MCF 10A (cell line): ENCODE results near the gene PGM5. TPM values are rescaled to one million over a fixed set of nuclear protein-coding genes. Genes with fewer than 3 reads are reported as not detected.

Experiments used
- BruUV-seq: library from RNA; stranded (reverse); fragments of 400-500 nt; replicated peaks from 2 replicates; lab custom pipeline; 2021; lab: Mats Ljungman, UMichigan
- CTCF ChIA-PET: fragments of 300-600 bp; sonication (Branson Sonifier 250); formaldehyde crosslinking; extraction: SDS; loops from one replicate; lab custom pipeline; 2021; ENCODE audit warnings: antibody characterized with exemption, inconsistent platforms; lab: Yijun Ruan, JAX
- POLR2A ChIA-PET: fragments of 300-600, 350-650 bp; sonication (Branson Sonifier 250); formaldehyde crosslinking; extraction: SDS; loops from one replicate; lab custom pipeline; 2020; ENCODE audit warnings: antibody characterized with exemption, inconsistent platforms; lab: Yijun Ruan, JAX
- DNase-seq: peaks from one replicate; pipeline ENCODE4 v3.0.0-alpha.2; 2018; ENCODE audit not compliant: unreplicated experiment
- H3K27ac Mint-ChIP-seq: one replicate; pipeline ENCODE4 v1.8.0; 2022; ENCODE audit warnings: mild to moderate bottlenecking, low read depth, mixed read lengths; ENCODE audit not compliant: unreplicated experiment
- H3K27me3 Mint-ChIP-seq: one replicate; pipeline ENCODE4 v1.8.0; 2022; ENCODE audit warnings: mixed read lengths; ENCODE audit not compliant: insufficient read depth, unreplicated experiment
- H3K36me3 Mint-ChIP-seq: one replicate; pipeline ENCODE4 v1.8.0; 2022; ENCODE audit warnings: mild to moderate bottlenecking, moderate library complexity, mixed read lengths; ENCODE audit not compliant: insufficient read depth, unreplicated experiment
- H3K4me1 Mint-ChIP-seq: one replicate; pipeline ENCODE4 v1.8.0; 2022; ENCODE audit warnings: mixed read lengths; ENCODE audit not compliant: insufficient read depth, unreplicated experiment
- H3K4me3 Mint-ChIP-seq: one replicate; pipeline ENCODE4 v1.8.0; 2022; ENCODE audit warnings: mild to moderate bottlenecking, moderate library complexity, mixed read lengths; ENCODE audit not compliant: unreplicated experiment
- H3K9me3 Mint-ChIP-seq: one replicate; pipeline ENCODE4 v1.8.0; 2022; ENCODE audit warnings: mixed read lengths; ENCODE audit not compliant: unreplicated experiment
- intact Hi-C: fragments of 100-400 bp; cut with micrococcal nuclease; formaldehyde crosslinking; loops from 2 replicates; pipeline ENCODE4 v1.14.1; 2022
- total RNA-seq: library from RNA; stranded (reverse); gene quantifications from 2 replicates; pipeline ENCODE4 v1.2.3, GENCODE V29; 2022
- TF ChIP-seq, protein P1 (sequence below): fragments of 200-600 bp; IDR thresholded peaks from one replicate; pipeline ENCODE4 v1.8.0; 2022; ENCODE audit warnings: antibody characterized with exemption, mild to moderate bottlenecking; ENCODE audit not compliant: unreplicated experiment

PGM5 gene
- total RNA-seq, 1 experiment from 2014 or later = not detected

DNA sequence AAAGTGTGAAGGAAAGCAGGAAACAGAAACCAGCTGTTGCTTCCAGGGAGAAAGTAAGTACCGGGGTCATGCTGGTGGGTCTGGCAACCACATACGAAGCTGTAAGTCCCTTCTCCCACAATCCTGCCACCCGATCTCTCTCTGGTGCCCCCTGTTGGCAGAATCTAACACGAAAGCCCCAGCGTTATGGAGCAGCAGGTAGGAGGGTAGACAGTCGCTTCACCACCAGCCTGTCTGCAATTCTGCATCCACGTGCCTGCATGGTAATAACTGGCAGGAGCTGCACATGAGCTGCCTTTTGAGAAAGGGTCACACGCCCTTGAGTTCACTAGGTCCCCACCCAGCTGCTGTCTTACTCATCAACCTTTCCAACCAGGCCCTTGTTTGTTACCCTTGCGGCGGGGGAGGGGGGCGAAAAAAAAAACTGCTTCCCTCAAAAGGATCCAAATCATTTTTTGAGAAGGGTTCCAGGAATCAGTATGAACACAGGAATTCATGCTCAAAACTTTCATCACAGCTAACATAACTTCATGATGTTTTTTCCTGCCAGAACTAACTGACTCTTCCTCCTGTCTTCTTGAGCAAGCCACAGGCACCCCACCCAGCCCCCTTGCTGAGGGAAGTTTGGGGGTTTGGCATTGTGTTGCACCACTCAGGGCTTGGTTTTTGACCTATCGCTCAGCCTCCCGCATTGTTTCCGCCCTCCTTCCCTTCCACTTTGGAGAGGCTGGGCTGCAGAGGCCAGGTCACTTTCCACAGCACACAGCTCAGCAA, 203.8 kb downstream of the PGM5 start:
- Mint-ChIP-seq H3K36me3 (no peaks in the 10 kb centered on the region), H3K9me3 (no peaks in the 10 kb centered on the region), H3K4me1 (no peaks in the 10 kb centered on the region), H3K4me3 (no peak overlapping the region), H3K27ac (no peak overlapping the region), H3K27me3 (peaks cover 17% of the 10 kb centered on the region)
- TF ChIP-seq, protein P1, sequence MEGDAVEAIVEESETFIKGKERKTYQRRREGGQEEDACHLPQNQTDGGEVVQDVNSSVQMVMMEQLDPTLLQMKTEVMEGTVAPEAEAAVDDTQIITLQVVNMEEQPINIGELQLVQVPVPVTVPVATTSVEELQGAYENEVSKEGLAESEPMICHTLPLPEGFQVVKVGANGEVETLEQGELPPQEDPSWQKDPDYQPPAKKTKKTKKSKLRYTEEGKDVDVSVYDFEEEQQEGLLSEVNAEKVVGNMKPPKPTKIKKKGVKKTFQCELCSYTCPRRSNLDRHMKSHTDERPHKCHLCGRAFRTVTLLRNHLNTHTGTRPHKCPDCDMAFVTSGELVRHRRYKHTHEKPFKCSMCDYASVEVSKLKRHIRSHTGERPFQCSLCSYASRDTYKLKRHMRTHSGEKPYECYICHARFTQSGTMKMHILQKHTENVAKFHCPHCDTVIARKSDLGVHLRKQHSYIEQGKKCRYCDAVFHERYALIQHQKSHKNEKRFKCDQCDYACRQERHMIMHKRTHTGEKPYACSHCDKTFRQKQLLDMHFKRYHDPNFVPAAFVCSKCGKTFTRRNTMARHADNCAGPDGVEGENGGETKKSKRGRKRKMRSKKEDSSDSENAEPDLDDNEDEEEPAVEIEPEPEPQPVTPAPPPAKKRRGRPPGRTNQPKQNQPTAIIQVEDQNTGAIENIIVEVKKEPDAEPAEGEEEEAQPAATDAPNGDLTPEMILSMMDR = peak; percentile 28
- intact Hi-C loops = no loop called here
- DNase-seq = peak; percentile 50
- ChIA-PET POLR2A (interaction anchor here (0.5 to 0.8 kb wide), 3 partner anchors 39 to 758 kb away, joined by 3 read pairs; no protein-coding TSS in a partner anchor), CTCF (interaction anchor here (0.6 to 4.2 kb wide), 11 partner anchors 9 to 439 kb away, joined by 3 to 37 read pairs (median 3); no protein-coding TSS in a partner anchor)
- no TSS peak for BruUV-seq

DNA sequence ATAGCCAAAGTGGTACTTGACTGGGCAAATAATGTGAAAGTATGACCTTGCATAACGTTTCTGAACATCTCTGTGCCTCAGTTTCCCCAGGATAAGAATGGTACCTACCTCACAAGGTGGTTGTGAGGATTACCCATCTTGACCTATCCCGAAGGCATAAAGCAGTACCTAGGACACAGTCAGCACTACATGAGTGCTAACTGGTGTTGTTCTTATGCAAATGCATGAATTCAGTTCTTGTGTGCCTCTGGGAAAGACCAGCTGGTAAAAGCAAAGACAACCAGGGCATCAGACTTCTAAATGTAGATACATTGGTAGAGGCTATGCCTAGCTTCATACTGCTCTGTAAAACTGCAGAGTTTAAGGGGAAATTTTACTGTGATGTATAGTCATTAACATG, 206.1 kb downstream of the PGM5 start:
- no peak for DNase-seq
- H3K27me3 Mint-ChIP-seq = peaks cover 3% of the 10 kb centered on the region
- TF ChIP-seq, protein P1 = no peak
- intact Hi-C loops = no loop called here
- ChIA-PET CTCF (interaction anchor here (0.5 to 4.2 kb wide), 8 partner anchors 11 to 513 kb away, joined by 3 to 37 read pairs (median 4); no protein-coding TSS in a partner anchor), POLR2A (no interaction called here)
- H3K4me1 Mint-ChIP-seq = no peaks in the 10 kb centered on the region
- no peaks in the 10 kb centered on the region for H3K9me3 Mint-ChIP-seq
- no peak overlapping the region for H3K27ac Mint-ChIP-seq
- no peaks in the 10 kb centered on the region for H3K36me3 Mint-ChIP-seq
- H3K4me3 Mint-ChIP-seq = no peak overlapping the region
- no TSS peak for BruUV-seq

DNA sequence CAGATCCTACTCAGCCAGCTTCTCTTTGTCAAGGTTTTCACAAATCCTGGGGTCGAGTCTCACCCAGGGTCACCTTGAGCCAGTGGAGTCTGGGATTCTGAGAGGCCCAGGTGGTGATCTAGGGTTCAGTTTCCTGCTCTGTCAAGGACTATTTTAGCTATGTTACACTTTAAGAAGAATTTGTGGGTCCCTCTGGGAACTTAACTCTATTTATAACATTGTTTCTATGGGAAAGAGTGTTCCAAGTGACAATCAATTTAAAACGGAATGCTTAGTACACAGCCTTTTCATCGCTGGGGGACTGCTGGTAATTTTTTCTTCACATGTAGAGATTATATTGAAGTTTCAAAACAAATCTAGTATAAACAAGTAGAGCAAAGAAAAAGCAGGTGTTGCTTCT, 211.2 kb downstream of the PGM5 start:
- H3K4me1 Mint-ChIP-seq = no peaks in the 10 kb centered on the region
- peaks cover 30% of the 10 kb centered on the region for H3K27me3 Mint-ChIP-seq
- no TSS peak for BruUV-seq
- H3K27ac Mint-ChIP-seq = no peak overlapping the region
- CTCF ChIA-PET = interaction anchor here (0.6 to 3.8 kb wide), 13 partner anchors 9 to 756 kb away, joined by 3 to 25 read pairs (median 4); no protein-coding TSS in a partner anchor
- H3K9me3 Mint-ChIP-seq = no peaks in the 10 kb centered on the region
- POLR2A ChIA-PET = no interaction called here
- TF ChIP-seq, protein P1 = no peak
- no peak for DNase-seq
- H3K36me3 Mint-ChIP-seq = no peaks in the 10 kb centered on the region
- H3K4me3 Mint-ChIP-seq = no peak overlapping the region
- intact Hi-C loops = loop anchor here (5.0 kb wide), 1 partner anchor 60 kb away; no protein-coding TSS in a partner anchor

DNA sequence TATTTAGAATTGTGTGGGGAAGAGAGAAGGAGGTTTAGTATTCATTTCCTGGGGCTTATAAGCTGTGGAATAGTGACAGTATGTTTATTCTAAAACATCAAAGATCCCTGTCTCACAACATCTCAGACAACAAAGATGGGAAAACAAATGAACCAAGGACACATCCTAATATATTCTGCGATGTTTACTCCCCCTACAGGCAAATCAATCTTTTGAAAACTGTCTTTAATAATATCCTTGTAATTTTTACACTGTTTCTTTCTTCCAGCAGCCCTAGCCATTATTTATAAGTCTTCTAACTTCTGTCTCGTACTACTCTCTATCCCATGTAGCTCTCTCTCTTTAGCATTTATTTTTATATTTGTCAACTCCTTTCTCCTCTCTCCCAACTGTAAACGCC, 217.7 kb downstream of the PGM5 start:
- Mint-ChIP-seq H3K27me3 (peaks cover 78% of the 10 kb centered on the region), H3K9me3 (no peaks in the 10 kb centered on the region), H3K27ac (no peak overlapping the region), H3K4me1 (no peaks in the 10 kb centered on the region), H3K4me3 (no peak overlapping the region), H3K36me3 (no peaks in the 10 kb centered on the region)
- CTCF ChIA-PET = interaction anchor here (1.1 to 3.8 kb wide), 8 partner anchors 9 to 231 kb away, joined by 3 to 37 read pairs (median 10); no protein-coding TSS in a partner anchor
- intact Hi-C loops = no loop called here
- TF ChIP-seq, protein P1 = peak; percentile 13
- POLR2A ChIA-PET = interaction anchor here (1.5 kb wide), 1 partner anchor 59 kb away, joined by 3 read pairs; no protein-coding TSS in a partner anchor
- no peak for DNase-seq
- BruUV-seq = no TSS peak
